Measurements from ENCODE around the gene FN1.

DNA sequence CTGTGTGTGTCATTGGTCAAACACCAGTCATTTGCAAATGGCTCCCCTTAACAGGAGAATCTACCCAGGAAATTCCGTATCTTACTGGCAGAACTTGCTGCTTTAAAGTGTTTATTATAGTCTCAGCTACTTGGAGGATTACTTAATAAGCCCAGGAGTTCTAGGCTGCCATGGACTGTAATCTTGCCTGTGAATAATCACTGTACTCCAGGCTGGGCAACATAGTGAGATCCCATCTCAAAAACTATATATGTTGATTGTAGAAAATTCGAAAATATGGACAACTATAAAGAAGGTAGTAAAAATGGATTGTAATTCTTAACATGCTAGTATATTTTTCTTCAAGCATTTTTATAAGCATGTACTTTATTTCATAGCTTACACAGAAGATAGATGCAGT is 119.5 kb downstream of the FN1 start:
- TF ChIP-seq, protein P1, sequence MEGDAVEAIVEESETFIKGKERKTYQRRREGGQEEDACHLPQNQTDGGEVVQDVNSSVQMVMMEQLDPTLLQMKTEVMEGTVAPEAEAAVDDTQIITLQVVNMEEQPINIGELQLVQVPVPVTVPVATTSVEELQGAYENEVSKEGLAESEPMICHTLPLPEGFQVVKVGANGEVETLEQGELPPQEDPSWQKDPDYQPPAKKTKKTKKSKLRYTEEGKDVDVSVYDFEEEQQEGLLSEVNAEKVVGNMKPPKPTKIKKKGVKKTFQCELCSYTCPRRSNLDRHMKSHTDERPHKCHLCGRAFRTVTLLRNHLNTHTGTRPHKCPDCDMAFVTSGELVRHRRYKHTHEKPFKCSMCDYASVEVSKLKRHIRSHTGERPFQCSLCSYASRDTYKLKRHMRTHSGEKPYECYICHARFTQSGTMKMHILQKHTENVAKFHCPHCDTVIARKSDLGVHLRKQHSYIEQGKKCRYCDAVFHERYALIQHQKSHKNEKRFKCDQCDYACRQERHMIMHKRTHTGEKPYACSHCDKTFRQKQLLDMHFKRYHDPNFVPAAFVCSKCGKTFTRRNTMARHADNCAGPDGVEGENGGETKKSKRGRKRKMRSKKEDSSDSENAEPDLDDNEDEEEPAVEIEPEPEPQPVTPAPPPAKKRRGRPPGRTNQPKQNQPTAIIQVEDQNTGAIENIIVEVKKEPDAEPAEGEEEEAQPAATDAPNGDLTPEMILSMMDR (conservative IDR thresholded peaks at IDR 0.05 in 1 of 2, IDR thresholded peaks at IDR 0.05 in 1 of 2; ENCODE audit: low read depth in 1 of 2, low read length in 2 of 2) = no peak
- no peak for TF ChIP-seq EZH2 (IDR thresholded peaks at IDR 0.05; ENCODE audit: low read length, missing control alignments)
